Middle frontal gyrus (tissue), 1 donor: ENCODE measurements around the gene CCDC183.
"Not testable (repeated sequence)": the region's sequence is repeated elsewhere in the genome, so short reads cannot be mapped to it uniquely, and the experiment has no call there.

Source experiments
- DNase-seq: peaks from one replicate; pipeline ENCODE4 v3.0.0-alpha.2; 2015; ENCODE audit warnings: low spot score; ENCODE audit errors: extremely low spot score

Gene CCDC183

DNA sequence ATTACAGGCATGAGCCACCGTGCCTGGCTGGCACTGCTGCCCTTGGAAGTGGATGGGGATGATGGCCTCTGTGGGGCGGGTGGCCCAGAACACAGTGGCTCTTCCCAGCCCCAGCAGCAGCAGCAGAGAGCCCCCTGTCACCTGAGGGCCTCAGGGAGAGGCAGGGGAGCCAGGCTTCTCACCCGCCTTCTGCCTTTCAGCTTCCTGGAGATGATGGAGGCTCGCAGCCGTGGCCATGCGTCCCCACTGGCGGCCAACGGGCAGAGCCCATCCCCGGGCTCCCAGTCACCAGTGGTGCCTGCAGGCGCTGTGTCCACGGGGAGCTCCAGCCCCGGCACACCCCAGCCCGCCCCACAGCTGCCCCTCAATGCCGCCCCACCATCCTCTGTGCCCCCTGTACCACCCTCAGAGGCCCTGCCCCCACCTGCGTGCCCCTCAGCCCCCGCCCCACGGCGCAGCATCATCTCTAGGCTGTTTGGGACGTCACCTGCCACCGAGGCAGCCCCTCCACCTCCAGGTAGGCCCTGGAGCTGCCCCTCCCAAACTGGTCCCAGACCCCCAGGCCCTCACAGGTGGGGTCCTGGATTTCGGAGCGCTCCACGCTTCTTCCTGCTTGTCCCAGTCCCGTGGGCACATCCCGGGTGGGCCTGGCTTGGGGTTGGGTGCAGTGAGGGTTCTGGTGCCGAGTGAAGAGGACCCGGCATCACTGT is 41.2 kb downstream of the CCDC183 start:
- no peak for DNase-seq

DNA sequence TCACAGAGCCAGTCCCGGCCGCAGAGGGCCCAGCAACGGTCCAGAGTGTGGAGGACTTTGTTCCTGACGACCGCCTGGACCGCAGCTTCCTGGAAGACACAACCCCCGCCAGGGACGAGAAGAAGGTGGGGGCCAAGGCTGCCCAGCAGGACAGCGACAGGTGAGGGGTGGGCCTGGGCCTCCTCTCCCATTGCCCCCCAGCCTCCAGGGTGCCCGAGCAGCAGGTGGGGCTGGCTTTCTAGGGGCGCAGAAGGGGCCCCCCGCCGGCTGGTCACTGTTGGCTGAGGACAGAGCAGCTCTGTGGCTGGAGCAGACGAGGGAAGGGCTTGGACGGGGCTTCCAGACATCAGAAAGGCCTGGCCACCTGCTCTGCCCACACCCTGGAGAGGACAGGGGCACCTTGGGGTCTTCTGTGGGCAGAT is 41.7 kb downstream of the CCDC183 start:
- not testable (repeated sequence) for DNase-seq

DNA sequence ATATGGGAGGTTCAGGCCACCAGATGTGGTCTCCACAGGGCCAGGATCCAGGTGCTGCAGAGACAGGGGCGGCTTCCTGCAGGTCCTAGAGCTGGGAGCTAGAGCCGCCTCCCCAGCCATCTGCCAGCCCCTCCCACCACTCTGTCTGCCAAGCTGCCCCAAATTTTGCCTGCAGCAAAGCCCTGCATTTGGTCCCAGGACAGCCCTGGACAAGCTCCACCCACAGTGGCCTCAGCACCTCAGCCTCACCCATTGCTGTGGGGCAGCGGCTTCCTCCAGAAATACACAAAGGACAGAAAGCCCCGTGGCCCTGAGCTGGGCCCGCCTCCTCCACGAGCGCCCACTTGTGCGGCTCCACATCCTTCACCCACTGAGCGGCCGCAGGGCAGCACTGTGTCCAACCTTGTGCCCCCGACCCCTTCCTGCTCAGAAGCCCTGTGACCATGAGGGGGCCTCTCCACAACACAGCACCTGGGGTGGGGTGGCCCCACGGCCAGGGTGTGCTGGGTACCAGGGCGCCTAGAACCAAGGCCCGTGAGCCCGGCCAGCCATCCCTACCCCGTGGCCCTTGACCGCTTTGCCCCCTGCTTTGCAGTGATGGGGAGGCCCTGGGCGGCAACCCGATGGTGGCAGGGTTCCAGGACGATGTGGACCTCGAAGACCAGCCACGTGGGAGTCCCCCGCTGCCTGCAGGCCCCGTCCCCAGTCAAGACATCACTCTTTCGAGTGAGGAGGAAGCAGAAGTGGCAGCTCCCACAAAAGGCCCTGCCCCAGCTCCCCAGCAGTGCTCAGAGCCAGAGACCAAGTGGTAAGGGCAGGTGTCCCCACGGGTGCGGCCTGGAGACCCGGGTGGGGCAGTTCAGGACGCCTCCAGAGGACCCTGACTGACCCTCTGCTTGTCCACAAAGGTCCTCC is 42.4 kb downstream of the CCDC183 start:
- DNase-seq: no peak

DNA sequence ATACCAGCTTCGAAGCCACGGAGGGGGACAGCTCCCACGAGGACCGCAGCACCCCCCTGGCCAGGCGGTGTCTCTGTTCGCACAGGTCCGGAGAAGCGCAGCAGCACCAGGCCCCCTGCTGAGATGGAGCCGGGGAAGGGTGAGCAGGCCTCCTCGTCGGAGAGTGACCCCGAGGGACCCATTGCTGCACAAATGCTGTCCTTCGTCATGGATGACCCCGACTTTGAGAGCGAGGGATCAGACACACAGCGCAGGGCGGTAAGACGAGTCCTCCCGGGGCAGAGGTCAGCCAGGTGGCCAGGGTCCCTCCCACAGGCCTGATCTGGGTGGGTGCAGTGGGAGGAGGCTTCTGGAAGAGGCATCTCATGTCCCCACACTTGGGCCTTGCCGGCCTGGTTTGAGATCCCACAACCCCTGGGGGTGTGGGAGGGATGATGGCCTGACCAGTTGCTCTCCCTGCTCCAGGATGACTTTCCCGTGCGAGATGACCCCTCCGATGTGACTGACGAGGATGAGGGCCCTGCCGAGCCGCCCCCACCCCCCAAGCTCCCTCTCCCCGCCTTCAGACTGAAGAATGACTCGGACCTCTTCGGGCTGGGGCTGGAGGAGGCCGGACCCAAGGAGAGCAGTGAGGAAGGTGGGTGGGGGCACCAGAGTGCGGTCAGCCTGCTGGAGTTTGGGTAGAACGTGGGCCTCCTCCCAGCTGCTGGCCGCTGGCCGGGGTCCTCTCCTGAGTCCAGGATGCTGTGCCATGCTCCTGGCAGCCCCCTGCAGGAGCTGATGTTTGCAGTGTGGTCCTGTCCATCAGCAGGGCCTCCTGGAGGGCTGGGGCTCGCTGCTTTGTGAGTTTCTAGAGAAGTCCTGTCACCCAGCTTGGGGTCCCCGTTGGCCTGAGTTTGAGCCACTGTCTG is 43.3 kb downstream of the CCDC183 start:
- DNase-seq: no peak

DNA sequence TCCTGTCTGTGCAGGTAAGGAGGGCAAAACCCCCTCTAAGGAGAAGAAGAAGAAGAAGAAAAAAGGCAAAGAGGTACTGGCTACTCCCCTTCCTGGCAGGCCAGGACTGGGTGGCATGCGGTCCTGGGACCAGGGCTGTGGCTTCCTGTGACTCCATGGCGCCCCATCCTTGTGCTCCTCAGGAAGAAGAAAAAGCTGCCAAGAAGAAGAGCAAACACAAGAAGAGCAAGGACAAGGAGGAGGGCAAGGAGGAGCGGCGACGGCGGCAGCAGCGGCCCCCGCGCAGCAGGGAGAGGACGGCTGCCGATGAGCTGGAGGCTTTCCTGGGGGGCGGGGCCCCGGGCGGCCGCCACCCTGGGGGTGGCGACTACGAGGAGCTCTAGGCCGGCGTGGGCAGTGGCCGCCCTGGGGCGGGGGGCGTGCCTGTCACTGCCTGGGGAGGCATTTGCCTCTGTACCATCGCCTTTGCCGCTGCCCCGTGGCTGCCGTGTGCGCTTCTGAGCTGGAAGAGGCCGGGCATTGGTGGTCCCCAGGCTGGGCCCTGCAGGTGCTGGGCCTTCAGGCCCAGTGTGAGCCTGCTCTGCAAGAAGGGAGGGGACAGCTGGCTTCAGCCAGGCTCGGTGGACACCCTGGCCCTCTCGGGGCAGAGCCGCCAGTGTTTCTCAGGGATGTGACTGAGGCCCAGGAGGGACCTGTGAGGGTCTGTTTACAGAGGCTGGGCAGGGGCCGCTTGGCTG is 44.2 kb downstream of the CCDC183 start:
- no peak for DNase-seq

DNA sequence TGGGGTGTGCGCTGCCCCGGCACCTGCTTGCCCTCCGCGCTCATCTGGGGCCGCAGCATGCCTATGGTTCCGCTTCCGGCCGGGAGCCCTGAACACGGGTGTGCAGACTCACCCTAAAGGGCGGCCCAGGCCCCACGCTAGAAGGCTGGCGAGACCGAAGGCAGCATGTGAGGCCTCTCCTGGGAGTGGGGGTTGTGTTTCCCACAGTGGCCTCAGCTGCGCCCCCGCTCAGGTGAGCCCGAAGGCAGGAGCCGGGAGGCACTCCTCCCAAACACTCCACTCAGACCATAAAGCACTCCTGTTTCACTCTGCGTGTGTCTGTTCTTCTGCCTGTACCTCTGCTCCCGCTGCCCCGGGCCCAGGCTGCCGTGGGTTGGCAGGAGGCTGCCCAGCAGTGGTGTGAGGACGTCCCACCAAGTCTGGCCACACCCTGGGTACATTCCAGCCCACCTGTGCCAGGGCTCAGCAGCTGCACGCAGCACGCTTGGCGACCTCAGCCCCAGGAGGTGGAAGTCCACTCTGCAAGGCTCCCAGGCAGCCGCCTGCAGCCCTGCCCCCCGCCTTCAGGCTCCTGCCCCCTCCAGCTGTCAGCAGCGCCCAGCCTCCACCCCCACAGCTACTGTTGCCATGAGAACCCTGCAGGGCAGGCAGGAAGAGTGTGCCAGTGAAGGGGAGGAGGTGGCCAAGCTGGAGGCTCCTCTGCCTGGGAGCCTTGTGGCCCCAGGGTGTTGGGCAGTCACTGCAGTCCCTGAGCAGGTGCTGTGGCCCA is 44.9 kb downstream of the CCDC183 start:
- peak; percentile 78 for DNase-seq

DNA sequence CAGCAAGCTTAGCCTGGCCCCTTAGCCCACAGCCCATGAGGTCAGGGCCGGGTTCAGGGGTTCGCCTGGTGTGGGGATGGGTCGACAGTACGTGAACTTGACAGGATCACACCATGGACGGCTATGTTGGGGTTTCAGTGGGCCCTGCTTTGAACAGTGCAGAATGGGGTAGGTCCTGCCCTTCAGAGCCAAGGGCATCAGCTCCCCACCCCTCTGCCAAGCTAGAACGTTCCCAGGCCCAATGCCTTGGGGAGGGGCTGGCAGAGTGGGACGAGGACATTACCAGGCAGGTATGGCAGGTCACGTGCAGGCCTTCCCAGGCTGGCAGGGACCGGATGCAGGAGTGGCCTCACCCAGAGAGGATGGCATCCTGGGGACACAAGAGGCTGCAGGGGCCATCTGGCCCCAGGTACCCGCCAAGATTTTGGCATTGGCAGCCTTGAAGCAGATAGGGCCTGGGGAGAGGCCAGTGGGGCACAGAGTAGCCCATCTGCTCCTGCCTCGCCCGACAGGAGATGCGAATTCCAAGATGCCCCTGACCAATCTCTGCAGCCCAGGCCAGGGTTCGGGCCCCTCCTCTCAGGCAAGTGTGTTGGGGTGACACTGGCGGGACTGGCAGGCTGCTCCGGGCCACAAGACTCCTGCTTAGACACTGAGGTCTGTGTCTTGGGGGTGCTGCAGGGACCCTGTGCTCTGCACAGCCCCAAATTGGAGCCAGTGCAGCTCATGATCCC is 45.7 kb downstream of the CCDC183 start:
- not testable (repeated sequence) for DNase-seq

DNA sequence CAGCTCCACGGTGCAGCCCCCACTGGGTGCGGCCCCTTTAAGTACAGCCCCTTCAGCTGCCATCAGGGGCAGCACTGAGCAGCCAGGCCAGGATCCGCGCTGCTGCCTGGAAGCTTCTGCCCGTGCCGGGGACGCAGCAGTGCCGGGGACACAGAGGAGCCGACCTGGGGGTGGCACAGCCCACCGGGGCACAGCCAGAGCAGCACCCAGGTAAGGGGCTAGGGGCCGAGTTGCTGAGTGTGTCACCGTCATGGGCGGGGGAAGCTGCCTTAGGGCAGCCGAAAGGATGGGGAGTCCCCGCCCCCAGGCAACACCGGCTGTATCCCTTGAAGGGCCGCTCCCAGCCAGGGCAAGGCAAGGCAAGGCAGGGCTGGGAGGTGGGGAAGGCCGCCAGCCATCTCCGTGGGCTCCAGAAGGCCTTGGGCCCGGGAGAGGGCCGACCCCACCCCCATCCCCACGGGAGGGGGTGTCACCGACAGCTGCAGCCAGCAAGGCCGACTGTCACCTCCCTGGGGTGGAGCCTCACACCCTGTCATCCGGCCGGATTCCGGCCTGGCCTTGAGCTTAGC is 46.3 kb downstream of the CCDC183 start, which contains the start of gene AJM1:
TSS of gene AJM1 (plus strand) at position 99 of the 569 bp plus-strand sequence. CDS start 1,937 bp downstream, outside the sequence.
- DNase-seq: peak; percentile 78

DNA sequence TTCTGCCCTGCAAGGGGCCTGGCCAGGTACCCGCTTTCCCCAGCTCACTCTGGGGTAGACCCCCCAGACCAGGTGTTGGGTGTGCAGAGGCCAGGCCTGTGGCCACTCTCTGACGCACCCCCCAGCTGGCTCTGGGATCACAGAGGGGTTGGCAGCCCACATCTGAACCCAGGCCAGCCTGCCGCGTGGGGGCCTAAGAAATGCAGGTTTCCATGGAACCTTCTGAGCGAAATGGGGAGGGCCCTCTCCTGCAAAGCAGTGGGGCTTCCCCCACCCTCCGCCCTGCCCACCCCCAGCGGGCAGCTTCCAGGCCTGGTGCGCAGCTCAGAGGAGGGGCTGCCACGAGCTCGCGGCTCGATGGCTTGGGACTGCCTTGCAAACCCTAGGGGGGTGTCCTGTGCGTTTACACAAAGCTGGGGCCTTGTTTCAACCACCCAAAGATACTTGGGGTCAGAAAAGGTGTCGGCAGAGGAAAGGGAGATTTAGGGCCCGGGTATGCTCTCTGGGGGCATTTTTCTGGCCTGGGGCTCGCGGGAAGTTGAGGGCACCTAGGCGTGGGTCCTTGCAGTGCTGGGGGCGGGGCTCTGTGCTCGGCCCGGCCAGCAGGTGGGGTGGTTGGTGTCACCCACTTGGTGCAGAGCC is 47.1 kb downstream of the CCDC183 start:
- not testable (repeated sequence) for DNase-seq

DNA sequence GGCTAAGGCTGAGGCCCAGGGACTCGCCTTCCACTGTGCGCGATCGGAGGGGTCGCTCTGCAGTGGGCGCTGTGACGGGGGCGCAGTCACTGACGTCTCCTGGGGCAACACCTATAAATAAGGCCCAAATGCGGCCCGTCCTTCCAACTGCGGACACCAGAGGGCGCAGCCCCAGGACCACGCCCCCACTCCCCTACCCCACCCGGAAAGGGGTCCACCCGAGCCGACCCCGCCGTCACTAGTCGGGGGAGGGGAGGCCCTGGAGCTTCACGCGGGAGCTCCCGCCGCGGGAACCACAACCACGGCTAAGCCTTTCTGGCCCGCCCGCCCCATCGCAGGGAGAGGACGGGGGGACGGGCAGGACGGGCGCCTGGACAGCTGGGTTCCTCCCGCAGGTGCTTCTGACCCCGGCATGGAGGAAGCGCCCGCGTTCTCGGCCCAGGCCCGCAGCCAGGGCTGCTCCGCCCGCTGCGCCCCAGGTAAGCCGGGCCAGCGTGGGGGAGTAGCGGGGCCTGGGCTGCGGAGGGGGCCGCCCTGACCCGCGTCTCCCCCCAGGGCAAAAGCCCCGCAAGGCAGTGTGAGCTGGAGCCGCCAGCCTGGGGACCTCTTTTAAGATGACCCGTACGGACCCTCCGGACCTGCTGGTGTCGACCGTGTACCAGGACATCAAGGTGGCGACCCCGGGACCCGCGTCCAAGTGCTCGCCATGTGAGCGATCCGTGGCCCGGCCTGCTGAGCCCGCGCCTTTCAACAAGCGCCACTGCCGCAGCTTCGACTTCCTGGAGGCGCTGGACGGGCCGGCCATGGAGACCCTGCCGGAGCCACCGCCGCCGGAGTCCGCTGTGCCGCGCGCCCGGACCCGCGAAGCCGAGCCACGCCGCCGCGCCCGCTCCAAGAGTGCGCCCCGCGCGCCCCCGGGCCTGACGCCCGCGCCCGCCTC is 47.9 kb downstream of the CCDC183 start:
- DNase-seq: not testable (repeated sequence)

DNA sequence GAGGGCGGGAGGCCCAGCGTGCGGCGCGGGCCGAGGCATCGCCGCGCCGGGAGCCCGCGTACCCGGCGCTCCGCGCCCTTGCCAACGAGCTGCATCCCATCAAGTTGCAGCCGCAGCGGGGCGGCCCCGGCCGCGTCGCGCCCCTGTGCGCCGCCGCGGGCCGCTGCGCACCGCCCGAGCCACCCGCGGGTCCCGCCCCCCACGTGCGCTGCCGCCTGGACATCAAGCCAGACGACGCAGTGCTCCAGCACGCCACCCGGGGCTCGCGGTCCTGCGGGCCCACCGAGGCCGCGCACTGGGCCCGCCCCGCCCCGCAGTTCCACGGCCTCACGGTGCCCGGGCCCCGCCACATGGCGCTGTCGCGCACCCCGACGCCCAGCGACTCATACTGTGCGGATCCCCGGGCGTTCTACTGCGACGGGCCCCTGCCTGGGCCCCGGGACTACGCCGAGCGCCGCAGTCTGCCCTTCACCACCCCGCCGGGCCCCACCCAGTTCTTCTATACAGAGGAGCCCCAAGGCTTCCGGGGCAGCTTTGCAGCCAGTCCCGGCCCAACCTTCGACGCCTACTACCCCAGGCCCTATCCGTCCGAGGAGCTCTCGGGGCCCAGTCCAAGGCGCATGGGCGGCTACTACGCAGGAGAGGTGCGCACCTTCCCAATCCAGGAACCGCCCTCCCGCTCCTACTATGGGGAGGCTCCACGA is 48.8 kb downstream of the CCDC183 start:
- no peak for DNase-seq

DNA sequence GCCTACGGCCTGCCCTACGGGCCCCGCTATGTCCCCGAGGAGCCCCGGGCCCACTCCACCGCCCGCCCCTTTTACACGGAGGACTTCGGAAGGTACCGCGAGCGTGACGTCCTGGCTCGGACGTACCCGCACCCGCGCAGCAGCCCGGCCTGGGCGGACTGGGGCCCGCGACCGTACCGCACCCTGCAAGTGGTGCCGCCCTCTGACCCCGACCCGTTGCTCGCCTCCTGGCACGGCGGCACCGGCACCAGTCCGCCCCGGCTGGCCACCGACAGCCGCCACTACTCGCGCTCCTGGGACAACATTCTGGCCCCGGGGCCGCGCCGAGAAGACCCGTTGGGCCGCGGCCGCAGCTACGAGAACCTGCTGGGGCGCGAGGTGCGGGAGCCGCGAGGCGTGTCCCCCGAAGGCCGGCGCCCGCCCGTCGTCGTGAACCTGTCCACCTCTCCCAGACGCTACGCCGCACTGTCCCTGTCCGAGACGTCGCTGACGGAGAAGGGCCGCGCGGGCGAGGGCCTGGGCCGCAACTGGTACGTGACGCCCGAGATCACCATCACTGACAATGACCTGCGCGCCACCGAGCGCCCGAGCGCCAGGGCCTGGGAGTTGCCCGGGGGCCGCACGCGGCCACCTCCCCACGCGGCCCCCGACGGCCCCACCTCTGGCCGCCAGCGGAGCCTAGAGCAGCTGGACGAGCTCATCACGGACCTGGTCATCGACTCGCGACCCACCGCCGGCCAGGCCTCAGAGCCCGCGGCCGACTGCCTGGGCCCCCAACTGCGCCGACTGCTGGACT is 49.5 kb downstream of the CCDC183 start:
- DNase-seq: no peak

DNA sequence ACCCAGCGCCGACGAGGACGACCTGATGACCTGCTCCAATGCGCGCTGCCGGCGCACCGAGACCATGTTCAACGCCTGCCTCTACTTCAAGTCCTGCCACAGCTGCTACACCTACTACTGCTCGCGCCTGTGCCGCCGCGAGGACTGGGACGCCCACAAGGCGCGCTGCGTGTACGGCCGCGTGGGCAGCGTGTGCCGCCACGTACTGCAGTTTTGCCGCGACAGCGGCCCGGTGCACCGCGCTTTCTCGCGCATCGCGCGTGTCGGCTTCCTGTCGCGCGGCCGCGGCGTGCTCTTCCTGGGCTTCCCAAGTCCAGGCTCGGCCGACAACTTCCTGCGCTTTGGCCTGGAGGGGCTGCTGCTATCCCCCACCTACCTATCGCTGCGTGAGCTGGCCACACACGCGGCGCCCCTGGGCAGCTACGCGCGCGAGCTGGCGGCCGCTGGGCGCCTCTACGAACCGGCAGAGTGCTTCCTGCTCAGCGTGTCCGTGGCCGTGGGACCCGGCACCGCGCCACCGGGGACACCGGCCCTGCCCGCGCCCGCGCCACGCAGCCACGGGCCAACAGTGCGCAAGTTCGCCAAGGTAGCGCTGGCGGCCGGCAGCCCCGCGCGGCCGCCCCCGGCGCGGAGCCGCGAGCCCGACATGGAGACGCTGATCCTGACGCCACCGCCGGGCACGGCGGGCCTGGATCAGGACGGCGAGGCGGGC is 50.4 kb downstream of the CCDC183 start:
- DNase-seq: no peak

DNA sequence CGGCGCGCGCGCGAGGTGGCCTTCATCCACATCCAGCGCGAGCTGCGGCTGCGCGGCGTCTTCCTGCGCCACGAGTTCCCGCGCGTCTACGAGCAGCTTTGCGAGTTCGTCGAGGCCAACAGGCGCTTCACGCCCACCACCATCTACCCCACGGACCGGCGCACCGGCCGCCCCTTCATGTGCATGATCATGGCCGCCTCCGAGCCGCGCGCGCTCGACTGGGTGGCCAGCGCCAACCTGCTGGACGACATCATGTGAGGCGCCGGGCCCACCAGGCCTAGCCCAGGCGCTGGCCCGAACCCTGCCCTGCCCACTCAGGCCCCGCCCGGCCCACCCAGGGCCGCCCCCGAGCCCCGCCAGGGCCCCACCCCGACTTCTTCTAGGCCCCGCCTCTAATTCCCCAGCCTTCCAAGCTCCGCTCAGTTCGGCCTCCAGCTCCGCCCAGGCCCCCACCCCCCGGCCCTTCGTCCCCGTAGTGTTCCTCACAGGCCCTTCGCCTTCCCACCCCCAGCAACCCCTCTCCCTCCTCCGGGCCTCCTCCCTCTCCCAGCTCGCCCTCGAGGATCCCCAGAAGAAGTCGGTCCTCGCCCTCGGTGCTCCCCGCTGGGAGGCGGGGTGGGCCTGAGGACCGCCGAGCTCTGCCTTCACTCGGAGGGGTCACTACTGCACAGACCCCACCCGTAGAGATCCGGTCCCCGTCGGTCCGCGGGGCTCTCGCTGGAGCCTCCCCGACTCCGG is 51.1 kb downstream of the CCDC183 start:
- DNase-seq: no peak
